ENCODE data around the gene RNF182. TPM values are rescaled to one million over a fixed set of nuclear protein-coding genes. Genes with fewer than 3 reads are reported as not detected.

RNF182 gene
- total and polyA plus RNA-seq, 9 of the 15 experiments (the other 6 are each of a cell fraction or from before 2014, with no cell fraction given): 12.8 to 22.8 (median 17.5) TPM

DNA sequence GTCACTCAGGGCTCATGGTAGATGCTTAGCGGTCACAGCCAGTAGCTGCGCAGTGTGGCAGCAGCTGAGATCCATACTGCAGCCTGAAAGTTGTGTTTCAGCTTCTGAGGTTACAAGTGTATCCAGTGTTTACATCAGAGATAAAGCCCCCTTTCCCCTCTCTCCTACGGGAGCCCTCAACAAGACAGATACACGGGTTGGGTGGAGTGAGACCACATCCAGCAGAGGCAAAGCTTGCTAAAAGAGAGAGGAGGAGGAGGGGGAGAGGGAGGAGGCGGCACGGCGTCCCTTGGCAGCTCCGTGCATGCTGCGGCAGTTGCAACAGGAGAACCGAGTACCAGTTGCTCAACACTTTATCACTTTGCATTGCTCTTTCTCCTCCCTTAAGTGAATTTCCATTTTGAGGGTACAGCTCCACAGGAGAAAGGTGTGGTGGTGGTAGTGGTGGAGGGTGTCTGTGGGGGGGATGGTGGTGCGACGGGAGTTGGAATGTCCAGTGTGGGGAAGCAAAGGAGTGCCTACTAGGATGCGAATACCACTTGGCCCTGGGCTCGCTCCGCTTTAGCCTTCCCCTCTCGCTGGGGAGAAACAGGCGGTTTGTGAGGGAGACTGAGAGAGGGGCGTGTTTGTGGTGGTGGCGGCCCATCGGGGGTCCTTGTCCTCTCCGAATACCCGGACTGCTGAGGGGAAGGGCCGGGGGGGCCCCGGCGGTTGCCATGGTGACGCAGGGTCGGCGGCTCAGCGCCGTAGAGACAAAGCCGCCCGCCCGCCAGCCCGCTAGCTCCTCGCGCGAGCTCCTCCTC lies 405 bp upstream of the RNF182 start (continued):
- TF ChIP-seq HSF4 (CRISPR knock-in tag; IDR thresholded peaks at IDR 0.05; ENCODE audit: borderline replicate concordance) (no peak), HDAC1 (IDR thresholded peaks at IDR 0.05) (peak in 1 of 2 experiments; percentile 82; a peak in 2 of 4 replicates), RBFOX2 (IDR thresholded peaks at IDR 0.05; ENCODE audit: low read depth, low read length) (peak; percentile 73), LEF1 (IDR thresholded peaks at IDR 0.05) (0 out of 2 replicates have a peak, but pooled peaks have one; percentile 9)

DNA sequence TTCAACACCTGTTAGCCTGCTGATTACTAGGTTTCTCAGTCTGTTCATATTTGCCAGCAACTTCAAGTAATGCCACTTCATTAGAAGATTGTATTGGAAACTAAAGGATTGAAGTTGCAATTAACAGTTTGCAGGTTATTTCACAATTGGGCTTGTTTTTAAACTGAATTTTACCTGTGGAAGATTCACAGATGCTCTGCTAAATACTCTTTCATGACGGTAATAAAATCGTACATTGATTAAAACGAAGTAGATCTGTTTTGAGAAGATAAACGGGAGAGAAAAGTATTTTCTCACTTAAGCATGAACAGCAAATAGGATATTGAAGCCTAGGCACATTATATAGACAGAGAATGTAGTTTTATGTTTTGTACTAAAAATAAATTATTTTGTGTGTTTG lies 1.6 kb downstream of the RNF182 start:
- no peak for DNase-seq (ENCODE audit: extremely low read depth in 1 of 4, low spot score in 3 of 4)
- ChIA-PET POLR2A (interaction anchor here (1.1 to 2.8 kb wide), 3 partner anchors 9 to 127 kb away, joined by 3 to 7 read pairs (median 5); no protein-coding TSS in a partner anchor), CTCF (ENCODE audit: low intra/inter-chr PET ratio) (no interaction called here)
- Histone ChIP-seq H3K9ac (ENCODE audit: insufficient read depth in 1 of 2, low read depth in 2 of 2, low read length in 2 of 2) (peak overlapping the region in 1 of 2 experiments; percentile 36; a peak in 1 of 4 replicates), H3K4me2 (ENCODE audit: insufficient read depth, low read length) (peak overlapping the region; percentile 63; the same call in 1 of the 2 replicates), H4K20me1 (replicated peaks; ENCODE audit: control insufficient read depth, insufficient read depth, low read length) (no peaks in the 10 kb centered on the region), H2AFZ (ENCODE audit: low read depth, low read length) (peak overlapping the region; percentile 35; the same call in 1 of the 2 replicates), H3K27me3 (ENCODE audit: control insufficient read depth in 2 of 2, insufficient read depth in 2 of 2, low read length in 2 of 2) (no peaks in the 10 kb centered on the region), H3K79me2 (ENCODE audit: control insufficient read depth, insufficient read depth, low read length) (peaks cover 64% of the 10 kb centered on the region), H3K4me3 (peak overlapping the region; percentile 9; the same call in 1 of the 2 replicates), H3K4me1 (replicated peaks in 1 of 2; ENCODE audit: control insufficient read depth in 2 of 2, insufficient read depth in 2 of 2, low read length in 2 of 2) (peaks cover 14 to 43% of the 10 kb centered on the region in 2 experiments), H3K36me3 (ENCODE audit: control insufficient read depth, insufficient read depth, low read length) (no peaks in the 10 kb centered on the region), H3K9me1 (ENCODE audit: control insufficient read depth, insufficient read depth, low read length) (no peaks in the 10 kb centered on the region), H3K27ac (ENCODE audit: extremely low read depth, low read depth, low read length) (peak overlapping the region; percentile 52; the same call in 1 of the 3 replicates), H3K9me3 (replicated peaks; ENCODE audit: control insufficient read depth, insufficient read depth, low read depth, low read length) (no peaks in the 10 kb centered on the region)
- 5% methylated on average over 4 of the region's 4 CpGs for WGBS (ENCODE audit: insufficient coverage, low coverage, missing lambda C conversion rate)
- TSS peak; percentile 48 for BruUV-seq (replicated peaks)
- TF ChIP-seq ARNT (IDR thresholded peaks at IDR 0.05): 0 out of 4 replicates have a peak, but pooled peaks of 1 of the 2 experiments have one; percentile 20
- TF ChIP-seq, protein P1, sequence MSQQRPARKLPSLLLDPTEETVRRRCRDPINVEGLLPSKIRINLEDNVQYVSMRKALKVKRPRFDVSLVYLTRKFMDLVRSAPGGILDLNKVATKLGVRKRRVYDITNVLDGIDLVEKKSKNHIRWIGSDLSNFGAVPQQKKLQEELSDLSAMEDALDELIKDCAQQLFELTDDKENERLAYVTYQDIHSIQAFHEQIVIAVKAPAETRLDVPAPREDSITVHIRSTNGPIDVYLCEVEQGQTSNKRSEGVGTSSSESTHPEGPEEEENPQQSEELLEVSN (IDR thresholded peaks at IDR 0.05; ENCODE audit: borderline replicate concordance in 1 of 2, extremely low read depth in 1 of 2, insufficient read depth in 1 of 2, insufficient read length in 1 of 2, low read depth in 1 of 2, low read length in 1 of 2, poor library complexity in 1 of 2, severe bottlenecking in 1 of 2): no peak
- no peak for TF ChIP-seq ZBTB7A (IDR thresholded peaks at IDR 0.05; ENCODE audit: borderline replicate concordance, control insufficient read depth, low read depth, low read length)
- peak; percentile 16; the same call in 1 of the 2 replicates for TF ChIP-seq BCOR (IDR thresholded peaks at IDR 0.05)
- intact Hi-C loops (cut with micrococcal nuclease) (no loop called here), in situ Hi-C loops (cut with MboI) (no loop called here)
- ATAC-seq: no peak
- no peak for FAIRE-seq
